ENCODE measurements around the gene RPA1. TPM values are rescaled to one million over a fixed set of nuclear protein-coding genes. Genes with fewer than 3 reads are reported as not detected.

The RPA1 gene
- total RNA-seq, 1 experiment from 2014 or later, result 69.1 TPM

- intact Hi-C loops (cut with micrococcal nuclease), result no loop called here
- H3K4me3 ChIP-seq (ENCODE audit: low read length), result no peak overlapping the region
- ATAC-seq (no peak), DNase-seq (no peak)
- CTCF ChIA-PET, result no interaction called here
- H3K9ac ChIP-seq (ENCODE audit: low read length), result no peak overlapping the region
- H3K9me3 ChIP-seq (ENCODE audit: low read length), result no peaks in the 10 kb centered on the region
- H3K27me3 ChIP-seq (ENCODE audit: low read length), result no peaks in the 10 kb centered on the region
- no peaks in the 10 kb centered on the region for H3K36me3 ChIP-seq (ENCODE audit: low read depth, low read length)
- no TSS peak for BruUV-seq (replicated peaks)
- H3K4me2 ChIP-seq (ENCODE audit: low read length), result no peak overlapping the region
- H3K27ac ChIP-seq (ENCODE audit: low read length), result no peak overlapping the region
- TF ChIP-seq CTCF (conservative IDR thresholded peaks at IDR 0.05; ENCODE audit: low read depth, low read length), result no peak
- no peak for TF ChIP-seq EZH2 (IDR thresholded peaks at IDR 0.05; ENCODE audit: low read length, unreplicated experiment)
- TF ChIP-seq EZH2phosphoT487 (IDR thresholded peaks at IDR 0.05; ENCODE audit: borderline replicate concordance, low read length), result no peak
- POLR2A ChIA-PET (ENCODE audit: unreplicated experiment), result no interaction called here
- no peaks in the 10 kb centered on the region for H3F3A ChIP-seq (ENCODE audit: low read length, unreplicated experiment)
- H3K79me2 ChIP-seq (ENCODE audit: low read length), result no peaks in the 10 kb centered on the region
- H3K4me1 ChIP-seq (ENCODE audit: insufficient read depth, low read length), result no peaks in the 10 kb centered on the region
- H4K20me1 ChIP-seq (ENCODE audit: low read length), result no peaks in the 10 kb centered on the region
- no peaks in the 10 kb centered on the region for H3K9me2 ChIP-seq (replicated peaks; ENCODE audit: low read length)
- H2AFZ ChIP-seq (ENCODE audit: low read length), result no peak overlapping the region
Measured at GRCh38 chr17:1947229-1947742, 117.5 kb downstream of the RPA1 start.

GRCh38 chr17:1947743-1948516, 118.1 kb downstream of the RPA1 start:
- Histone ChIP-seq H3K9me2 (replicated peaks; ENCODE audit: low read length) (no peaks in the 10 kb centered on the region), H3F3A (ENCODE audit: low read length, unreplicated experiment) (no peaks in the 10 kb centered on the region), H2AFZ (ENCODE audit: low read length) (no peak overlapping the region), H3K4me3 (ENCODE audit: low read length) (no peak overlapping the region), H4K20me1 (ENCODE audit: low read length) (no peaks in the 10 kb centered on the region), H3K27ac (ENCODE audit: low read length) (no peak overlapping the region), H3K27me3 (ENCODE audit: low read length) (no peaks in the 10 kb centered on the region), H3K4me1 (ENCODE audit: insufficient read depth, low read length) (no peaks in the 10 kb centered on the region), H3K4me2 (ENCODE audit: low read length) (no peak overlapping the region), H3K9me3 (ENCODE audit: low read length) (no peaks in the 10 kb centered on the region), H3K79me2 (ENCODE audit: low read length) (no peaks in the 10 kb centered on the region), H3K36me3 (ENCODE audit: low read depth, low read length) (no peaks in the 10 kb centered on the region), H3K9ac (ENCODE audit: low read length) (no peak overlapping the region)
- ChIA-PET POLR2A (ENCODE audit: unreplicated experiment) (no interaction called here), CTCF (no interaction called here)
- ATAC-seq (no peak), DNase-seq (no peak)
- no peak for TF ChIP-seq EZH2 (IDR thresholded peaks at IDR 0.05; ENCODE audit: low read length, unreplicated experiment)
- no peak for TF ChIP-seq EZH2phosphoT487 (IDR thresholded peaks at IDR 0.05; ENCODE audit: borderline replicate concordance, low read length)
- no peak for TF ChIP-seq CTCF (conservative IDR thresholded peaks at IDR 0.05; ENCODE audit: low read depth, low read length)
- BruUV-seq (replicated peaks), result no TSS peak
- intact Hi-C loops (cut with micrococcal nuclease), result no loop called here

- Histone ChIP-seq H3K4me3 (ENCODE audit: low read length) (no peak overlapping the region), H2AFZ (ENCODE audit: low read length) (no peak overlapping the region), H3K79me2 (ENCODE audit: low read length) (no peaks in the 10 kb centered on the region), H3K4me1 (ENCODE audit: insufficient read depth, low read length) (no peaks in the 10 kb centered on the region), H3K27me3 (ENCODE audit: low read length) (no peaks in the 10 kb centered on the region), H3F3A (ENCODE audit: low read length, unreplicated experiment) (no peaks in the 10 kb centered on the region), H3K9me3 (ENCODE audit: low read length) (no peaks in the 10 kb centered on the region), H3K27ac (ENCODE audit: low read length) (no peak overlapping the region), H4K20me1 (ENCODE audit: low read length) (no peaks in the 10 kb centered on the region), H3K4me2 (ENCODE audit: low read length) (no peak overlapping the region), H3K36me3 (ENCODE audit: low read depth, low read length) (no peaks in the 10 kb centered on the region), H3K9me2 (replicated peaks; ENCODE audit: low read length) (no peaks in the 10 kb centered on the region), H3K9ac (ENCODE audit: low read length) (no peak overlapping the region)
- TF ChIP-seq EZH2 (IDR thresholded peaks at IDR 0.05; ENCODE audit: low read length, unreplicated experiment) (no peak), EZH2phosphoT487 (IDR thresholded peaks at IDR 0.05; ENCODE audit: borderline replicate concordance, low read length) (no peak), CTCF (conservative IDR thresholded peaks at IDR 0.05; ENCODE audit: low read depth, low read length) (no peak)
- DNase-seq, result no peak
- ChIA-PET POLR2A (ENCODE audit: unreplicated experiment) (no interaction called here), CTCF (no interaction called here)
- ATAC-seq, result no peak
- intact Hi-C loops (cut with micrococcal nuclease), result no loop called here
- no TSS peak for BruUV-seq (replicated peaks)
Measured at GRCh38 chr17:1948517-1948825, 118.7 kb downstream of the RPA1 start.

All from PC-3 (cell line).